HS-27A (cell line): ENCODE results near the gene BPGM.

Experiments used
- DNase-seq: peaks from one replicate; pipeline ENCODE4 v3.0.0-alpha.2; 2012; ENCODE audit warnings: low read depth, missing footprints

The BPGM gene

GRCh38 chr7:134720091-134720935 is 73.7 kb downstream of the BPGM start:
- DNase-seq, result no peak

- no peak for DNase-seq
Observed at GRCh38 chr7:134721171-134721570, 74.5 kb downstream of the BPGM start.

GRCh38 chr7:134722786-134723322 is 76.2 kb downstream of the BPGM start:
- no peak for DNase-seq

- DNase-seq, result no peak
Observed at GRCh38 chr7:134723892-134724291, 77.2 kb downstream of the BPGM start.

GRCh38 chr7:134724606-134725005 is 78.0 kb downstream of the BPGM start:
- no peak for DNase-seq

- DNase-seq, result no peak
Observed at GRCh38 chr7:134726581-134726980, 79.9 kb downstream of the BPGM start.

GRCh38 chr7:134727711-134728110 is 81.1 kb downstream of the BPGM start:
- no peak for DNase-seq
